Gastrocnemius medialis (tissue), 4 donors: ENCODE data around the gene PPY.

Source experiments
- POLR2A ChIP-seq, 2 donors: fragments of 450-650 bp; IDR thresholded peaks; one replicate each; pipeline ENCODE4 v1.6.1; 2017; ENCODE audit warnings: antibody characterized with exemption in 2 of 2, mild to moderate bottlenecking in 2 of 2, moderate library complexity in 2 of 2
- TF ChIP-seq, protein P1 (sequence below), 5 experiments: fragments of 450-650 bp in 3 of 5; fragments of 200-600 bp in 2 of 5; sonication (generic) in 2 of 5; IDR thresholded peaks in 4 of 5; conservative IDR thresholded peaks in 1 of 5; 1 replicate in 4 of 5; 2 replicates in 1 of 5; pipeline ENCODE4 v1.5.1; 2016 to 2019; ENCODE audit warnings: antibody characterized with exemption in 5 of 5, mild to moderate bottlenecking in 3 of 5, moderate library complexity in 3 of 5

DNA sequence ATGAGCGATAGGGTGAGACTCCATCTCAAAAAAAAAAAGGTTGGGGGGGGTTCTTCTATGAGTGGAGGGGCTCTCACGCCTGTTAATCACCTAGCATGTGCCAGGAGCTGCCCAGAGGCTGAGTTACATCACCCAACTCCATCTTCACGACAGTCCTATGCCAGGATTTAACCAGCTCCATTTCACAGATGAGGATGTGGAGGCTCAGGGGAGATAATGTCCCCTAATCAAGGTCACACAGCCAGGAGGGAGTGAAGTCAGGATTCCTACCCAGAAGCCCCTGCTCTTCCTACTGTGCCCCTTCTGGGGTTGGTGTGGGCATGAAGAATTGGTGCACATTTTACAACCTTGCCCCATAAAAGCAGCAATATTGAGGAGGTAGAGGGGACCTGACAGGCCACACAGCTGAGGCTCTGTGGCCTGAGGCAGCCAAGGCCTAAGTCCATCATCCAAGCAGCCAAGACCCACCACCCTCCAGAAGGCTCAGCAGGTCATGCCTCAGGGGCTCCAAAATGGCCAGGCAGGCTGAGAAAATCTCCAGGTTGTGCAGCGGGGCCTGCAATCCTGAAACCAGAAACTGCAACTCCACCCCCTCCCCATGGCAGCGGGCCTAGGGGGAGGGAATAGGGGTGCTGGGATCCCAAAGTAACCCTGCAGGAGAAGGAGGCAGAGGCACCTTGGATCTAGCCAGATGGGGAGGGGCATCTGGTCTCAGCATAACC is 6.9 kb downstream of the PPY start:
- TF ChIP-seq, protein P1, sequence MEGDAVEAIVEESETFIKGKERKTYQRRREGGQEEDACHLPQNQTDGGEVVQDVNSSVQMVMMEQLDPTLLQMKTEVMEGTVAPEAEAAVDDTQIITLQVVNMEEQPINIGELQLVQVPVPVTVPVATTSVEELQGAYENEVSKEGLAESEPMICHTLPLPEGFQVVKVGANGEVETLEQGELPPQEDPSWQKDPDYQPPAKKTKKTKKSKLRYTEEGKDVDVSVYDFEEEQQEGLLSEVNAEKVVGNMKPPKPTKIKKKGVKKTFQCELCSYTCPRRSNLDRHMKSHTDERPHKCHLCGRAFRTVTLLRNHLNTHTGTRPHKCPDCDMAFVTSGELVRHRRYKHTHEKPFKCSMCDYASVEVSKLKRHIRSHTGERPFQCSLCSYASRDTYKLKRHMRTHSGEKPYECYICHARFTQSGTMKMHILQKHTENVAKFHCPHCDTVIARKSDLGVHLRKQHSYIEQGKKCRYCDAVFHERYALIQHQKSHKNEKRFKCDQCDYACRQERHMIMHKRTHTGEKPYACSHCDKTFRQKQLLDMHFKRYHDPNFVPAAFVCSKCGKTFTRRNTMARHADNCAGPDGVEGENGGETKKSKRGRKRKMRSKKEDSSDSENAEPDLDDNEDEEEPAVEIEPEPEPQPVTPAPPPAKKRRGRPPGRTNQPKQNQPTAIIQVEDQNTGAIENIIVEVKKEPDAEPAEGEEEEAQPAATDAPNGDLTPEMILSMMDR (IDR thresholded peaks at IDR 0.05 in 4 of 5, conservative IDR thresholded peaks at IDR 0.05 in 1 of 5) = no peak
- no peak for TF ChIP-seq POLR2A (IDR thresholded peaks at IDR 0.05)
